Mucosa of rectum (tissue), 2 donors: Measurements from ENCODE around the gene RHOXF2.
"Not testable (repeated sequence)": the region's sequence is repeated elsewhere in the genome, so short reads cannot be mapped to it uniquely, and the experiment has no call there.

Experiments
- H3K27ac ChIP-seq, 2 donors: one replicate each; pipeline ENCODE4 v1.7.0; 2013; ENCODE audit warnings: inconsistent platforms in 2 of 2, low read depth in 2 of 2, low read length in 2 of 2
- H3K27me3 ChIP-seq, 2 donors: one replicate each; pipeline ENCODE4 v1.7.0; 2013; ENCODE audit warnings: low read length in 2 of 2; ENCODE audit not compliant: control insufficient read depth in 2 of 2, insufficient read depth in 2 of 2
- H3K36me3 ChIP-seq, 2 donors: one replicate each; pipeline ENCODE4 v1.7.0; 2013; ENCODE audit warnings: low read length in 2 of 2; ENCODE audit not compliant: control insufficient read depth in 2 of 2, insufficient read depth in 2 of 2
- H3K4me1 ChIP-seq, 2 donors: one replicate each; pipeline ENCODE4 v1.7.0; 2013; ENCODE audit warnings: low read length in 2 of 2, mild to moderate bottlenecking in 1 of 2; ENCODE audit not compliant: control insufficient read depth in 2 of 2, insufficient read depth in 2 of 2
- H3K4me3 ChIP-seq, 2 donors: one replicate each; pipeline ENCODE4 v1.7.0; 2013; ENCODE audit warnings: low read length in 2 of 2
- H3K9ac ChIP-seq, 2 donors: one replicate each; pipeline ENCODE4 v1.7.0; 2013; ENCODE audit warnings: low read length in 2 of 2, low read depth in 1 of 2, mild to moderate bottlenecking in 1 of 2
- H3K9me3 ChIP-seq, 2 donors: one replicate each; pipeline ENCODE4 v1.7.0; 2013; ENCODE audit warnings: low read length in 2 of 2; ENCODE audit not compliant: control insufficient read depth in 2 of 2
- donor health status: healthy.
- donor health status: Normal muscosa, but diverticular disease.

Gene RHOXF2

DNA sequence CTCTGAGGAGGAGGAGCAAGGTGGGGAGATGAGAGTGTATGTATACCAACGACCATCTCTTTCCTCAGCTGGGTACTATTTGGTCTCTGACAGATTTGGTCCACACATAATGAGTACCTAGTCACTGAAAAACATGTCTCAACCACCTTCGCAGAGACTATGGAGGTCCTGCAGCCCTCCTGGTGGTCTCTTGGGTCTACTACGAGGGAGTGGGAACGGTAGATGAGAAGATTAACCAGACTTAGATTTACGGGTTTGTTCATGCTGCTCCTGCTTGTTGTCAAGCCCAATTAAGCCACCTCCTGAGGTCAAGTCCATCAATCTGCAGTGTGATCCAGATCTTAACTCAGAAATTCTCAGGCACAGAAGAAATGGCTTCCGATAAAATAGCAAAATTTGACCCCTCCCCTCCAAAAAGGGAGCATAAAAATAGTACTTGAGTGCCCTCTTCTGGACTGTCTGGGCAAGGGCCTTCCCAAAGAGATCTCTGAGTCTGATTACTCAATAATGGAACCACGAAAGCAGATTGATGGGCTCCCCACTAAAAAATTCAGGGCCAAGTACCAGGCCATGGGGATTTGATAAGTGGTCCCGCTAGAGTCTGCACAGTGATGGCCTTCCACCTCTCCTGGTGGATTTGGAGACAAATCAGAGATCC lies 38.3 kb downstream of the RHOXF2 start:
- not testable (repeated sequence) for H3K36me3 ChIP-seq, H3K27me3 ChIP-seq, H3K27ac ChIP-seq, H3K9ac ChIP-seq, H3K4me3 ChIP-seq, H3K4me1 ChIP-seq, H3K9me3 ChIP-seq

DNA sequence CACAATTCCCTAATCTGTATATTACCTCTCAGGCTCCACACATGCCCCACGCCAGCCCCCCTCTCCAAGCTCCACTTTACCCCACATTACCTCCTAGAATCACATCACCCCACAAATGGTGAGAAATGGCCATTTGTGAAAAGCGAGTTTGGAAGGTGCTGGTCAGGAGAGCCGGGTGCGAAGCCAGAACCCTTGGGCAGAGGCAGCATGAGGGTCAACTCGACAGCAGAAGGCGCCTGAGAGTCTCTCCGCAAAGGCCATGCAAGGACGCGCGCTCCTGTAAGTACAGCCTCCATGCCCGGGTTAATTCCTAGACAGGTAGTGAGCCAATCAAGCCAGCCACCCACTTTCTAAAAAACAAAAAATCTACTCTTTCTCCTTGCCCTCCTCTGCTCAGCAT lies 42.4 kb downstream of the RHOXF2 start:
- Histone ChIP-seq H3K4me1 (no peaks in the 10 kb centered on the region), H3K9me3 (no peaks in the 10 kb centered on the region), H3K27me3 (no peaks in the 10 kb centered on the region), H3K36me3 (no peaks in the 10 kb centered on the region), H3K4me3 (no peak overlapping the region), H3K27ac (no peak overlapping the region), H3K9ac (no peak overlapping the region)

DNA sequence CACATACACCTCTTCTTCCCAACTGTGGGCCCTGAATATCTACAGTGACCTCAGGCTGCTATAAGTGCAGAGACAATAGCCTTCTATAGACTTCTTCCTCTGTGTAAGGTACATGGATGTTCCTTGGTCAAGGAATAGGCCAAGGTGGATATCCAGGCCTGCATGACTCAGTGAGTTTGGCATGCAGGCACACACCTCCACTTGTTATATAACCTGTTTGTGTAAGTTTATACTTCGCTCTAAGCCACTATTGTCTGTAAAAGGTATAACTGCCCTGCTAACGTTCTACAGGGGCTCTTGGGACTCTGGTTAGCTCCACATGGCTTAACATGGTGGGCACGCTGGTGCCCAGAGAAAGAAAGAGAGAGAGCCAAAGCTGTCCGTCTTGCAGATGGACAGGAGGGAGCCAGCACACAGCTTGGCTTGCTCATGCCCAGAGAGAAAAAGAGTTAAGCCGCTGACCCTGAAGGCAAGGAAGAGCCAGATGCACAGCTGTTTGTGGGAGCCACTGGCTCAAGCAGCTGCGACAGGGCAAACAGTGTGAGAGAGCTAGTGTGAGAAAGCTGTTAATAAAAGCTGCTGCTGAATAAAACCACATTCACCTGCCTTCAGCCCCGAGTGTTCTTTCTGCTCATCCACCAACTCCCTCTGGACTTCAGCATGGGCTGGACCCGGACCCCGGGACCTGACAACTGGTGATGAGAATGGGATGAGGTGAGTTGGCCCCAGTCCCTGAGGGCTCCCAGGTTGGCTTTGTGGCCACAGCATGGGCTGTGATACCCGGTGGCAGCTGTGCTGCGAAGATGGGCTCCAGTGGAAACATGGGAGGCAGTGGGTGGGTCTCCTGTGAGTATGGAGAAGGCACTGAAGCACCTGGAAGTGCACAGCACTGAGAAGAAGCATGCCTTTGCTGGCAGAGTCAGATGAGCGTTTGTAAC lies 47.7 kb downstream of the RHOXF2 start:
- Histone ChIP-seq H3K4me1 (no peaks in the 10 kb centered on the region), H3K9ac (no peak overlapping the region), H3K4me3 (no peak overlapping the region), H3K9me3 (no peaks in the 10 kb centered on the region), H3K36me3 (no peaks in the 10 kb centered on the region), H3K27me3 (no peaks in the 10 kb centered on the region), H3K27ac (no peak overlapping the region)

DNA sequence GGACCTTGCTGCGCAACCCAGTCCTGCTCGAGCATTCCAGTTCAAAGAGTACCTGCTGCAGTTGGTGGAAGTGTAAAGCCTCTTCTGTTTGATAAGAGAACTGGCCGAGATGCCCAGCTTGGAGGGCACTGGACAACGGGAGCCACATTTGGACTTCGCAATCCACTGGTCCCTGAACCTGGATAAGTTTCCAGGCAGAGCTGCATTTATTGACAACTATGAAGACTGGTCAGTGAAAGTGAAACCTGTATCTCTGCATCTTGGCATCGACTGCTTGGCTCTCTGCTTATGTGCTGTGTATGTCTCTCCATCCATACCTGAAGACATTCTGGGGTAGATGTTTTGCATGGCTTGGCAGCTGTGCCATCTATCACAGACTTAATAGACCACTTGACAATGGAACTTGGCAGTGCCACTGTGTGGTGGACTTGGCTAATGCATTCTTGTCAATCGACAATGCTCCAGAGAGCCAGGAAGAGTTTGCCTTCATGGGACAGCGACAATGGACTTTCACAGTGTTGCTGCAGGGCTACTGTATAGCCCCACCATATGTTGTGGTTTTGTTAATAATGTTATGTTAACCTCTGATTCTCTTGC lies 48.7 kb downstream of the RHOXF2 start:
- no peak overlapping the region for H3K4me3 ChIP-seq
- H3K36me3 ChIP-seq: no peaks in the 10 kb centered on the region
- H3K4me1 ChIP-seq: no peaks in the 10 kb centered on the region
- H3K27ac ChIP-seq: no peak overlapping the region
- no peak overlapping the region for H3K9ac ChIP-seq
- H3K9me3 ChIP-seq: no peaks in the 10 kb centered on the region
- no peaks in the 10 kb centered on the region for H3K27me3 ChIP-seq

DNA sequence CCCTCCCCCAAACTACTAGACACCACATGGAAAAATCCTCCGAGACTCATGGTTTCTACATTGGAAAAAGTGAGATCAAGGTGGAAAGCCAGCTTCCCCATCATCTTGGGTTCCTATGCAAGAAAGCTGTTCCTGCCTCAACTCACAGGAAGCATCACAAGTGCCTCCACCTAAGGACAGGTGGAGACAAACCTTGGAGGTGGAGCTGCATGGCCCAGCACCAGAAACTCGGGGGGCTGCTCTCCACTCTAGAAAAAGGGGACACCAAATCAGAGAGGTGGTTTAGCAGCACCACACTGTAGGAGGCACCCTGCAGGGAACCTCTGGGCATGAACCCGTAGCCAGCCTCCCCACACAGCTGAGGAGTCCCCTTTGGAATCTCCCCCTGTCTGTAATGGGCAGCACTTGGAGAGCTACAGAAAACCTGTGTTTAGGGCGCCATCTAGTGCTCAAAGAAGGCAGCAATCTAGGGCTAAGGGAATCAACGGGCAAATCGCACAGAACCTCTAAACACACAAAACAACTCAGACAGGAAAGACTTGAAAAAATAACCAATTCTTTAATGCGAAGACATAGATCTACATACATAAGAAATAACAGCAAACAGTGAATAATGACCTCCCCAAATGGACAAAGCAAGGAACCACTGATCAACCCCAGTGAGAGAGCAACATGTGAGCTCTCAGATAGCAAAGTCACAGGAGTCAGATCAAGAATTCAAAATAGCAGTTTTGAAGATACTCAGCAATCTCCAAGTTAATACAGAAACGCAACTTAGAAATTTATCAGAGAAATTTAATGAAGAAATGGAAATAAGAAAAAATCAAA lies 55.2 kb downstream of the RHOXF2 start:
- Histone ChIP-seq H3K9me3 (no peaks in the 10 kb centered on the region), H3K4me3 (no peak overlapping the region), H3K36me3 (no peaks in the 10 kb centered on the region), H3K27ac (no peak overlapping the region), H3K9ac (no peak overlapping the region), H3K27me3 (peaks cover 0 to 2% of the 10 kb centered on the region in 2 donors), H3K4me1 (no peaks in the 10 kb centered on the region)
